Measurements from ENCODE around the gene ELK4. TPM values are rescaled to one million over a fixed set of nuclear protein-coding genes. Genes with fewer than 3 reads are reported as not detected.

Gene ELK4
- total RNA-seq, 2 donors from 2014 or later = 18.8 to 19.1 TPM

DNA sequence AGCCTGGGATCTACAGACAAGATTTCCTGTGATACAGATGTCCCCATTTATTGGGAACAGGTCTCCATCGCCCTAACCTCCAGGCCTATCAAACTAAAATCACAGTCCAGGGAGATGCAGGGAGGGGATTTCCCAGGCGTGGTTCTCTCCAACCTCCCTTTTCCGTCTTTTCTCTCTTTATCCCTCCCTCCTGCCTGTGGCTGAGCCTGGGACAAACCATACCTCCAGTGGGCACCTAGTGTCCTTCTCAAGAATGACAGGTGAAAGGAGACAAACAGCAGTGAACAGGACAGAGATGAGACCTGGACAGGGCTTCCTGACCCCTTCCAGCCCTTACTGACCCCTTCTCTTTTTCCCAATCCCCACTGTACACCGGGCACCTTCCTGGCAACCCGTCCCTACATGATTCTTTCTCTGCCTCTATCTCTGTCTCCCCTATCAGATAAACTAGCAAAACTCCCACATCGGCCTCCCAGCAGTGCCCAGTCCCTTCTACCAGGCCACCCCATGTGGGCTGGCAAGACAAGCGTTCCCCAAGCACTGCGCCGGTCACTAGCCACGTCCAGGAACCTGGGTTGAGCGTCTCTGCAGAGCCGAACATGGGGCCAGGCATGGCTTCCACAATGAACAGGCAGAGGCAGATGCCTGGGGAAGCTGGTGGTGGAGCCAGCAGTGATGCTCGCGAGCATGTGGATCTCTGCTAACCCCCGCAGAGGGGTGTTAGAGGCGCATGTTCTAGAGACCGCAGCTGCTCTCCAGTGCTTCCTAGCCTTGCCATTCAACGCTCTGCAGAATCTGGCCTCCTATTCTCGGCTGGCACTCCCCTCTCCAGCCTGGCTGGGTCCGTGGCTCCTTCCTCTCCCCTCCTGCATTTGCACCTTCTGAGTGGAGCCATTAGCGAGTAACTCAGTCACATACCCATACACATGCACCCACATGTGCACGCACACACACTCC lies 54.7 kb downstream of the ELK4 start:
- DNase-seq (ENCODE audit: low spot score) = no peak
- no peak overlapping the region for H3K27ac ChIP-seq
- no peak overlapping the region for H3K4me3 ChIP-seq
- H3K36me3 ChIP-seq = no peaks in the 10 kb centered on the region
- H3K27me3 ChIP-seq = no peaks in the 10 kb centered on the region
- TF ChIP-seq, protein P1, sequence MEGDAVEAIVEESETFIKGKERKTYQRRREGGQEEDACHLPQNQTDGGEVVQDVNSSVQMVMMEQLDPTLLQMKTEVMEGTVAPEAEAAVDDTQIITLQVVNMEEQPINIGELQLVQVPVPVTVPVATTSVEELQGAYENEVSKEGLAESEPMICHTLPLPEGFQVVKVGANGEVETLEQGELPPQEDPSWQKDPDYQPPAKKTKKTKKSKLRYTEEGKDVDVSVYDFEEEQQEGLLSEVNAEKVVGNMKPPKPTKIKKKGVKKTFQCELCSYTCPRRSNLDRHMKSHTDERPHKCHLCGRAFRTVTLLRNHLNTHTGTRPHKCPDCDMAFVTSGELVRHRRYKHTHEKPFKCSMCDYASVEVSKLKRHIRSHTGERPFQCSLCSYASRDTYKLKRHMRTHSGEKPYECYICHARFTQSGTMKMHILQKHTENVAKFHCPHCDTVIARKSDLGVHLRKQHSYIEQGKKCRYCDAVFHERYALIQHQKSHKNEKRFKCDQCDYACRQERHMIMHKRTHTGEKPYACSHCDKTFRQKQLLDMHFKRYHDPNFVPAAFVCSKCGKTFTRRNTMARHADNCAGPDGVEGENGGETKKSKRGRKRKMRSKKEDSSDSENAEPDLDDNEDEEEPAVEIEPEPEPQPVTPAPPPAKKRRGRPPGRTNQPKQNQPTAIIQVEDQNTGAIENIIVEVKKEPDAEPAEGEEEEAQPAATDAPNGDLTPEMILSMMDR (IDR thresholded peaks at IDR 0.05) = no peak
- no peaks in the 10 kb centered on the region for H3K4me1 ChIP-seq
- no peaks in the 10 kb centered on the region for H3K9me3 ChIP-seq

- no peak overlapping the region for H3K4me3 ChIP-seq
- no peaks in the 10 kb centered on the region for H3K9me3 ChIP-seq
- no peaks in the 10 kb centered on the region for H3K36me3 ChIP-seq
- no peak for DNase-seq (ENCODE audit: low spot score)
- H3K4me1 ChIP-seq = no peaks in the 10 kb centered on the region
- no peaks in the 10 kb centered on the region for H3K27me3 ChIP-seq
- H3K27ac ChIP-seq = no peak overlapping the region
- TF ChIP-seq, protein P1 (IDR thresholded peaks at IDR 0.05) = no peak
Observed at GRCh38 chr1:205576011-205576410, 55.8 kb downstream of the ELK4 start.

- TF ChIP-seq, protein P1 (IDR thresholded peaks at IDR 0.05) = no peak
- Histone ChIP-seq H3K36me3 (no peaks in the 10 kb centered on the region), H3K4me1 (no peaks in the 10 kb centered on the region), H3K9me3 (no peaks in the 10 kb centered on the region), H3K27ac (no peak overlapping the region), H3K4me3 (no peak overlapping the region), H3K27me3 (no peaks in the 10 kb centered on the region)
- DNase-seq (ENCODE audit: low spot score) = no peak
Observed at GRCh38 chr1:205575294-205575885, 56.4 kb downstream of the ELK4 start.

DNA sequence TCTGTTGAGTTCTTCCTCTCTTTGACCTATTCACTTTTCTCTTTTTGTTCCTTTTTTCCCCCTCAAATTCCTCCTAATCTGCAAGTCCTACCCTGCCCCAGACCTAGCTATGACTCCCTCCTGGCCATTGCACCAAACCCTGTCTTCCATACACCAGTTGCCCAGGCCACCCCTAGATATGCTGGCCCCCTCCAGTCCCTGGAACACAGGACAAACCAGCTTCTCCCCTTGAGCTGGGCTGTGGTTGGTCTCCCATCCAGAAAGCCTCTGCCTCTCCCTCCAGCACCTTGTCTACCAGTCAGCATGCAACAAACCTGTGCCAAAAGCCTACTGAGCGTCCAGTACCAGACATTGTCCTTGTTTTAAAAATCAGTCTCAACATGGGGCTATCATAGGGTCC lies 59.4 kb downstream of the ELK4 start:
- Histone ChIP-seq H3K4me1 (peaks cover 0 to 9% of the 10 kb centered on the region in 2 donors), H3K4me3 (no peak overlapping the region), H3K36me3 (no peaks in the 10 kb centered on the region), H3K27me3 (peaks cover 5 to 9% of the 10 kb centered on the region in 2 donors), H3K9me3 (no peaks in the 10 kb centered on the region), H3K27ac (no peak overlapping the region)
- TF ChIP-seq, protein P1 (IDR thresholded peaks at IDR 0.05) = no peak
- no peak for DNase-seq (ENCODE audit: low spot score)

DNA sequence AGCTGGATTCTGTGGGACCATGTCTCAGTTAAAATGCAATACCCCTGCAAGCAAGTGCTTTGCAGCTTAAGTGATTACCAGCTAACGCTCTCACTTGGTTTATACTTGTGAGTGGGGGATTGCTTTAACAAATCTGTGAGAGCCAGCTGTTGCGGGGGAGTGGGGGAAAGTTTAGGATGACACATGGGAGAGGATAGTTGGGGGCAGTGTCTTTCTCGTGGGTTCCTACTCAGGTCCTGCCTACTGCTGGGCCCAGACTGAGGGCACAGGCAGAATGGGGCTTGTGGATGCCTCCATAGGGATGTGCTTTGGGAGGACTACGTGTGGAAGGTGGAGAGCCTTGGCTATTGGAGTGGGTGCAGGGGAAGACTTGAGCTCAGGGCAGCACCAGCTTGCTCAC lies 60.1 kb downstream of the ELK4 start:
- Histone ChIP-seq H3K4me3 (no peak overlapping the region), H3K27me3 (peaks cover 5 to 9% of the 10 kb centered on the region in 2 donors), H3K36me3 (no peaks in the 10 kb centered on the region), H3K4me1 (peaks cover 0 to 9% of the 10 kb centered on the region in 2 donors), H3K27ac (no peak overlapping the region), H3K9me3 (no peaks in the 10 kb centered on the region)
- TF ChIP-seq, protein P1 (IDR thresholded peaks at IDR 0.05) = no peak
- DNase-seq (ENCODE audit: low spot score) = no peak

Measured in right atrium auricular region (tissue), 2 donors.